ENCODE measurements around the gene SAMD14.
A peak's percentile ranks its signal among the peaks of the same experiment; 100 is the strongest.

Gene SAMD14

DNA sequence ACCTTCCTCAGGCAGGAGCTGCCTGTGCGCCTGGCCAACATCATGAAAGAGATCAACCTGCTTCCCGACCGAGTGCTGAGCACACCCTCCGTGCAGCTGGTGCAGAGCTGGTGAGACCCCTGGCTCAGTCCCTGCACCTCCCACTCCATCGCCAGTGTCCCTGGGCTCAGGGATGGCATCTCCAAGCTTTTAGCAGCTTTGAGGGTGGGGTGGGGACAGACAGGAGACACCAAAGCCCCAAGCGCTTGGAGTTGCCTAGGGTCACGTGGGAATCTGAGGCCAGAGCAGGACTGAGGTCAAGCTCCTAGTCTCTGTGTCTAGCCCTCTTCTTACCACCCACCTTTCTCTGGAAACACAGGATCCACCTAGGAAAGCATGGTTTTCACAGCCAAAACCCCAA, 32.5 kb downstream of the SAMD14 start:
- DNase-seq (ENCODE audit: low read depth in 2 of 2), result no peak

DNA sequence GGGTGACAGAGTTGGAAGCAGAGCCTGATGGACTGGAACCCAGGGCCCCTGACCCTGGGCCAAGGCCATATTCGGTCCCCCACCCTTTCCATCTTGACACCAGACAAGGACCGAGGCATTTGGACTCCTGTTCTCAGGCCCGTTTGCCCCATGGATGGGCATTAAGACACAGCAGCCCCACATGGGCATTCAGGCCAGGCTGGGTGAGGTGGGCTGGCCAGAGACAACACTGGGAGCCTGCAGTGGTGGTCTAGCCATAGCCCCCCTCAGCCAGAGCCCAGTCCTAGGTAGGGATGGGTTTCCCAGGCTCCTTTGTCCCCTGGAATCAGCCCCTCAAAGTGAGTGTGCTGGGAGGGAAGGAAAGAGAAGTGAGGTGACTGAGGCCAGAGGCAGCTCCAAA, 33.2 kb downstream of the SAMD14 start:
- DNase-seq (ENCODE audit: low read depth in 2 of 2), result no peak

DNA sequence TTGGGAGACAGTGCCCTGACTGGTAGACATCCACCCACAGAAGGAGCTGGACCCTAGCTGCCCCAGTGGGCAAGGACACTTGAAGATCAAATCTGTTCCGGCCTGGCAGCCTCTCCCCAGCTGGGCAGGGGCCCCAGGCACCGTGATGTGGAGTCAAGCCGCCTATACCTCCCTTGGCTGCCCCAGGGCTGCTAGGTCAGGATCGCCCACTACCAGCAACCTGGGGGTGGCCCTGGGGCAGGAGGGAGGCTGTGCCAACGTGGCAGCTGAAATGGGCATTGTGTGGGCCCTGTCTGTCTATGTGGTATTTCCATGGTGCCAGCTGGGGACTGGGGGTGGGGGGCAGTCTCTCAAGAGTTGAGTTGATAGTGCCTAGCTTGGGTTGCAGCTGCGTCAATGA, 33.9 kb downstream of the SAMD14 start:
- no peak for DNase-seq (ENCODE audit: low read depth in 2 of 2)

DNA sequence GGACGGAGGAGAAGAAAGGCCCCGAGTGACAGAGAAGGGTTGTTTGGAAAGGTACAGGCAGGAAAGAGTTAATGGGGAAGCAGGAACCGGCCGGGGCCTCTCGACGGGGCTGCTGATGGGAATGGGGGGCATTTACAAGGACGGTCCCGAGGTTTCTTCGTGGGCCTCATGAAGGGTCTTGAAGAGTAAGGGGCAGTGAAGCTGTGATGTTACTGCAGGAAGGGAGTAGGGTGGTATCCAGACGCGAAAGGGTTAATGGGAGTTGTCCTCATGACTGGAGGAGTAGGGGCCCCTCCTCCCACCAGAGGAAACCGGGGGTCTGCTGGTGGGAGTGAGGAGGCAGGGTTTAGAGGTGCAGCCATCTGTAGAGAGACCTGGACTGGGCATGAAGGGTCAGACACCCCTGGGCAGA, 34.3 kb downstream of the SAMD14 start:
- DNase-seq (ENCODE audit: low read depth in 2 of 2), result no peak

DNA sequence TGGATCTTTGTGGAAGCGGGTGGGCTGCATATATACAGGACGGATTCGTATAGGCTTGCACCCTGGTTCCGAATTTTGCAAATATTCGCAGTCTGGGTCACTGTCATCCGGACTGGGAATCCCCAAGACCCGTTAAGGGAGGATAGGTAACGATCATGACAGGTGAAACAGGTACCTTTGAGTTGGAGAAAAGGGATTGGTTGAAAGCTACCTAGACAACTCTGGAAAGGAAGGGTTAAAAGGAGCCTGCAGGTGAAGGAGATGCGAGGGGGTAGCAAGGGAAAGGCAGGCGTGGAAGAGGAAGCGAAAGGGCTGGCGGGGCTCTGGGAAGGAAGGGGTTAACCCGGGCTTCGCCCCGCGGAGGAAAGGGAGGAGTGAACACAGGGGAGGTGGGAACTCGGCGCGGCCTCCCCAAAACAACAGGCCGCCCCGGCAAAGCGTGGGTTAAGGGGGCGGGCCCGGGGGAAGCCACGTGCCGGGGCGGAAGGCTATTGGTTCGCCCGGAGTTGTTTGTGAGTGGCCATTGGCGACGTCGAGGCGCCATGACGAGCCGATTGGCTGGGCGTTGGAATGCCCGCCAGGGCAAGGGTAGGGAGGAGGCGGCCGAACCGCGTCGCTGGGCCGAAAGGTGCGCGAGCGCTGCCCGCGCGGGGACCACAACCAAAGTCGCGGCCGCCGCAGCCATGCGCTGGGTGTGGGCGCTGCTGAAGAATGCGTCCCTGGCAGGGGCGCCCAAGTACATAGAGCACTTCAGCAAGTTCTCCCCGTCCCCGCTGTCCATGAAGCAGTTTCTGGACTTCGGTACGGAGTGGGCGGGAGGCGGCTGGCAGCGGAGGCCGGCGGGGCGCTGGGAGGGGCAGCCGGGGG, 35.0 kb downstream of the SAMD14 start, which contains the start of gene PDK2:
Gene PDK2 (plus strand): TSS at position 599 of the 867 bp plus-strand sequence. CDS start 85 bp downstream, at position 684.
- DNase-seq (ENCODE audit: low read depth in 2 of 2), result peak; percentile 88 to 92

DNA sequence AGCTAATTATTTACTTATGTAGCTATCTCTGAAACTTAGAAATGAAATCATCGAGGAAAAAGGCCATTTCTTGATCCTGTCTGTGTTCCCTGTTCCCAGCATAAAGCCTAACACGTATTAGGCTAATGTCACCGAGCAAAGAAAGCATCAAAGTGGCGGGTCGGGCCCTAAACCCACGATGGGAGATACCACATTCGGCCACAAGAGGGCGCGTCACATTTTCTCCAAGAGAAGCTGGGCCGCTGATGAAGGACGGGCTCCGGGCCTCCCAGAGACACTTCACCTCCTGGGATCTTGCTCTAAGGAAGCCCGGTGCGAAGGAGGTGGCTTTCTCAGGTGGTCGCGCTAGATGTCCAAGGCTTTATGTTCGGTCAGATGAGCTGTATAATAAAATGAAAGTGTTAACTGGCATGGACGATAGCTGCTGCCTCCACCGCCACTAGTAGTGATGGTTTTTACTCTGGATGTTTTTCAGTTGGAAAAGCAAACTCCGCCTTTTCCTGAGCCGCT, 35.7 kb downstream of the SAMD14 start:
- peak; percentile 72 to 88 for DNase-seq (ENCODE audit: low read depth in 2 of 2)

DNA sequence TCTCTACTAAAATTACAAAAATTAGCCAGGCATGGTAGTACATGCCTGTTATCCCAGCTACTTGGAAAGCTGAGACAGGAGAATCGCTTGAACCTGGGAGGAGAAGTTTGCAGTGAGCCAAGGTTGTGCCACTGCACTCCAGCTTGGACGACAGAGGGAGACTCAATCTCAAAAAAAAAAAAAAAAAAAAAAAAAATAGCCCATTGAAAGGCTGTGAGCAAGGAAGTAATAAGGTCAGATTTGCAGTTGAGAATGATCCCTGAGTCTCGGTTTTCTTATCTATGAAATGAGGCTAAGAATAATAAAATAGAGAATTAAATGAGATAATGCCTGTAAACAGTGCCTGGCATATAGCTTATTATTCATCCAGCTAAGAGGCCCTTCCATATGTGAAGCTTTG, 36.2 kb downstream of the SAMD14 start:
- no peak for DNase-seq (ENCODE audit: low read depth in 2 of 2)

DNA sequence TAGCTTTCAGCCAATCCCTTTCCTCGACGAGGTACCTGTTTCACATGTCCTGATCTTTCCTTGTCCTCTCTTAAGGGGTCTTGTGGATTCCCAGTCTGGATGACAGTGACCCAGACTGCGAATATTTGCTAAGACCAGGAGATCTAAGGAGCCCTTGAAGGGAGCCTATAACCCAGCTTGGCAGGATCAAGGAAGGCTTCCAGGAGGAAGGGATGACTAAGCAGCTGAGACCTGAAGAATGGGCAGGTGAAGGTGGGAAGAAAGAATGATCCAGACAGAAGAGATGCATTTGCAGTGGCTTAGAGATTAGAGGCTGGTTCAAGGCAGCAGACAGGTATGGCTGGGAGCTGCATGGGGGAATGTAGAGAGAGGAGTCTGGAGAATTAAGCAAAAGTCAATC, 36.7 kb downstream of the SAMD14 start:
- no peak for DNase-seq (ENCODE audit: low read depth in 2 of 2)

DNA sequence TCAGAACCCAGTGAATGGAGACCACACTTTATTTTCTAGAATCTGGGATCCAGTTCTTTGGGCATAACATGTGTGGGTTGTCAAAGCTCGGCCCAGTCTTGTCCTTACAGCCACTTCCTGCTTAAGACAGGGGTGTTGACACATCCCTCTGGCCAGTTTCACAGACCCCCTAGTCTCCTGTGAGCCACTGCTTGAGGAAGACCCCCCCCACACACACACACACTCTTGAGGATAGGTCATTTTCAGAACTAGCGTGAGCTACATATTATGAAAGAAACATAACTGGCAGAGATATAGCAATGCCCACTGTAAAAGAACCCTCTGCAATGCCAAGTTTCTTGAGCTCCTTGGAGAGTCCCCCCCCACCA, 38.1 kb downstream of the SAMD14 start:
- no peak for DNase-seq (ENCODE audit: low read depth in 2 of 2)

DNA sequence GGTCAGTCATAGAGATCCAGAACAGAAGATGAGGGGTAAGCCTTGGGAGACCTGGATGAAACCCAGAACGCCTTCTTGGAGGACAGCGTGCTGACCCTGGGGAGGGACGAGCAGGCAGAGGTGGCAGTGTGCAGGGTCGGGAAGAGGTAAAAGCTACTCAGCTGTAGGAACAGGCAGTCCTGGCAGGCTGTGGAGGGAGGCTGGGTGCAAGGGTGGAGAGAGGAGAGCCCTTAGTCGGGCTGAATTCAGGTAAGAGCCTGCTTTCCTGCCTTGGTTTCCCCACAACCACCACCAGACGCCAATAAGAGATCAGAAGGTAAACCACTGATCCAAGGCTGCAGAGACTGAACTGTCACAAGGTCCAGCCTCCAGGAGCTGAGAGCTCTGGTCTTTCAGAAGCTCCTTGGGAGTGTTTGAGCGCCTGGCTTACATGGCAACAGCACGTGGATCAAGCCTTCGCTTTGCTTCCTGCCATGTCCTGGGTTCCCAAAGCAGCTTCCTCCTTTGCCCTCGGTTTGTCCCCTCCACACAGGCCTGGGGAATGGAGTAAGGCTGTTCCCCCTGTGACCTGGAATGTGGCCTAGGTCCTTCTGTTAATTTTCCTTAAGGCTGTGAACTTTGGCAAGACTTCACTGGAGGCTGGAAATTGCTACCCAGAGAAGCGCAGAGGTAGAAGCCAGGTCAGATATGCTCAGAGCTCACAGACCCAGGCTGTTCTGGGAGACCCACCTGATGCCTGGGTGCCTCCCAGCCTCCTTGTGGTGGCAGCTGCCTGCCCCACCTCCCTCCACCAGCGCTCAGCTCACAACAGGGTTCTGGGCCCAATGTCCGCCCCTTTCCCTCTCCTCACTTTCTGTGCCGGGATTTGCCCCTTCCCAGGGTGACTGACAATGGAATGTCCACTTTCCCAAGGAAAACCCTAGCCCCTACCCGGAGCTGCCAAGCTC, 38.7 kb downstream of the SAMD14 start:
- DNase-seq (ENCODE audit: low read depth in 2 of 2), result no peak

DNA sequence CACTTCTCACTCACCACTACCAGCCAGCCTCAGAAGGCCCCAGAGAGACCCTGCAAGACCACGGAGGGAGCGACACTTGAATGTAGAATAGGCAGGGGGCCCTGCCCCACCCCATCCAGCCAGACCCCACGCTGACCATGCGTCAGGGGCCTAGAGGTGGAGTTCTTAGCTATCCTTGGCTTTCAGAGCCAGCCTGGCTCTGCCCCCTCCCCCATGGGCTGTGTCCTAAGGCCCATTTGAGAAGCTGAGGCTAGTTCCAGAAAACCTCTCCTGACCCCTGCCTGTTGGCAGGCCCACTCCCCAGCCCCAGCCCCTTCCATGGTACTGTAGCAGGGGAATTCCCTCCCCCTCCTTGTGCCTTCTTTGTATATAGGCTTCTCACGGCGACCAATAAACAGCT, 39.9 kb downstream of the SAMD14 start:
- no peak for DNase-seq (ENCODE audit: low read depth in 2 of 2)

DNA sequence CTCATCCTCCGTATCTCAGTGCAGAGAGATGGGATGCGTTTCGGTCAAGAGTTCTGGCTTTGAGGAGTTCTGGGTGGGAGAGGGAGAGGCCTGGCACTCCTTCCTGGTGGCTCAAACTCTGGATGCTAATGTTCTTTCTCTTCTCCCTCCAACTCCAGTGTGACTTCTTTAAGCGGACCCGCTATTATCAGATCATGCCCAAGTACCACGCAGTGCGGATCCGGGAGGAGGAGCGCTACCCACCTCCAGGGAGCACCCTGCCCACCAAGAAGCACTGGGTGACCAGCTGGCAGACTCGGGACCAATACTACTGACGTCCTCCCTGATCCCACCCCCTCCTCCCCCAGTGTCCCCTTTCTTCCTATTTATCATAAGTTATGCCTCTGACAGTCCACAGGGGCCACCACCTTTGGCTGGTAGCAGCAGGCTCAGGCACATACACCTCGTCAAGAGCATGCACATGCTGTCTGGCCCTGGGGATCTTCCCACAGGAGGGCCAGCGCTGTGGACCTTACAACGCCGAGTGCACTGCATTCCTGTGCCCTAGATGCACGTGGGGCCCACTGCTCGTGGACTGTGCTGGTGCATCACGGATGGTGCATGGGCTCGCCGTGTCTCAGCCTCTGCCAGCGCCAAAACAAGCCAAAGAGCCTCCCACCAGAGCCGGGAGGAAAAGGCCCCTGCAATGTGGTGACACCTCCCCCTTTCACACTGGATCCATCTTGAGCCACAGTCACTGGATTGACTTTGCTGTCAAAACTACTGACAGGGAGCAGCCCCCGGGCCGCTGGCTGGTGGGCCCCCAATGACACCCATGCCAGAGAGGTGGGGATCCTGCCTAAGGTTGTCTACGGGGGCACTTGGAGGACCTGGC, 40.8 kb downstream of the SAMD14 start:
- no peak for DNase-seq (ENCODE audit: low read depth in 2 of 2)

DNA sequence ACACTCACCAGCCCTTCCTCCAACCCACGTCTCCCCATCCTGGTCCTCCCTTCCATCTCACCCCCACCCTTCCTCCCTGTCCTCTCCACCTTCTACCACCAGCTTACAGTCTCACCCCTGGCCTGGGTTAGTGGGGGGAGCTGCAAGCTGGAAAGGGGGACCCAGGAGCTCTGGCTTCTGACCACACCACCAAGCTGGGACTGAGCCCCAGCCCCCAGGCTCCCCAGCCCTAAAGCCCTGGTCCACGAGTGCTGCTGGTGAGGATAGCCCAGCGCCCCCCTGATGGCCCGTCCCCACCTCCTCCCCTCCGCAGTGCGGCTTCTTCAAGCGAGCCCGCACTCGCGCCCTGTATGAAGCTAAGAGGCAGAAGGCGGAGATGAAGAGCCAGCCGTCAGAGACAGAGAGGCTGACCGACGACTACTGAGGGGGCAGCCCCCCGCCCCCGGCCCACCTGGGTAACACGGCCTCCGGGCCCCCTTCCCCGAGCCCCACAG, 42.0 kb downstream of the SAMD14 start:
- no peak for DNase-seq (ENCODE audit: low read depth in 2 of 2)

DNA sequence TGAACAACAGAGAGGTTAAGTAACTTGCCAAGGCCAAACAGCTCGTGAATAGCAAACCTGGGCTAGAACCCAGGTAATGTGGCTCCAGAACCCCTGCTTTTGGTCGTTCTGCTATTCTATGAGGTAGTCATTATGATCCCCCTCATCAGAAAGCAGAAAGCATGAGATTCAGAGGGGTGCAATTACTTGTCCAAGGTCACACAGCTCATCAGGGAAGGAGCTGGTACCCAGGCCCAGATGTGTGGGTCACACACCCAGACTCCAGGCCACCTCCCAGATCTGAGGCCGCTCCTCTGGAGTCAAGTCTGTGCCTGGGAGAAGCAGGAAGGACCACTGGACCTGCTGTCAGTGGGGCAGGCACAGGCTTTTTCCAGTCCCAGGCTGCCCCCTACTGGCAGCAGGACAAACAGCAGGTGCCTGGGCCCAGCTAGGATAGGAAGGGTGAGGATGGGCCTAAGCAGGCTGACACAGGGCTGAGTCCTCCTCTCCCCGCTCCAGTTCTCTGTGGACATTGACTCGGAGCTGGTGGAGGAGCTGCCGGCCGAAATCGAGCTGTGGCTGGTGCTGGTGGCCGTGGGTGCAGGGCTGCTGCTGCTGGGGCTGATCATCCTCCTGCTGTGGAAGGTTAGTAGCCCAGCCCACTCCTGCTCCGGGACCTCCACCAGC, 42.6 kb downstream of the SAMD14 start:
- peak; percentile 51 to 68 for DNase-seq (ENCODE audit: low read depth in 2 of 2)

DNA sequence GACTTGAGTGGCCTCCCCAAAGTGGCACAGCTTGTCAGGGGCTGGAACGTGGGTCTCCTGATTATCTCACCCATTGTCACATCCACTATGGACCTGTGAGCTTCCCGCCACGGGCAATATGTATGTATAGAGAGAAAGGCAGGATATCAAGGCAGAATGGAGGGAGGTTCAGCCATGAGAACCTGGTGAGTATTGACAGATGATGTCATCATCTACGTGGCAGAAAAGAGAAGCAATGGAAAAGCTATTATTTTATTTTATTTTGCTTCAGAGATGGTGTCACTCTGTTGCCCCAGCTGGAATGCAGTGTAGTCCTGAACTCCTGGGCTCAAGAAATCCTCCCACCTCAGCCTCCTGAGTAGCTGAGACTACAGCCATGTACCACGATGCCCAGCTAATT, 48.2 kb downstream of the SAMD14 start:
- no peak for DNase-seq (ENCODE audit: low read depth in 2 of 2)

DNA sequence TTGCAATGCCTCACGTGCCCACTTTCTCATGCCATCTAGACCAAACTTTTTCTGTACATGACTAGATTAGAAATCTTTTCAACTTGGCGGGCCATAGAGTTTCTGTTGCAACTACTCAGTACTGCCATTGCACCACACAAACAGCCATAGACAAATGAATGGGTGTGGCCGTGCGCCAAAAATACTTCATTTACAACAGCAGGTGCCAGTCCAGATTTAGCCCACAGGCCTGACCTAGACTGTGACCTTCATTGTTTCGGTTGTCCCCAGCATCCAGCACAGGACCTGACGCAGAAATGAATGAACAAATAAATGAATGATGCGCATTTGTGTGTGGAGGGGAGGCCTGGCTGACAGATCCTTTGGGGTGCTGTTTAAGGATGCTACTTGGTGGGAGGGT, 49.1 kb downstream of the SAMD14 start:
- DNase-seq (ENCODE audit: low read depth in 2 of 2), result no peak

DNA sequence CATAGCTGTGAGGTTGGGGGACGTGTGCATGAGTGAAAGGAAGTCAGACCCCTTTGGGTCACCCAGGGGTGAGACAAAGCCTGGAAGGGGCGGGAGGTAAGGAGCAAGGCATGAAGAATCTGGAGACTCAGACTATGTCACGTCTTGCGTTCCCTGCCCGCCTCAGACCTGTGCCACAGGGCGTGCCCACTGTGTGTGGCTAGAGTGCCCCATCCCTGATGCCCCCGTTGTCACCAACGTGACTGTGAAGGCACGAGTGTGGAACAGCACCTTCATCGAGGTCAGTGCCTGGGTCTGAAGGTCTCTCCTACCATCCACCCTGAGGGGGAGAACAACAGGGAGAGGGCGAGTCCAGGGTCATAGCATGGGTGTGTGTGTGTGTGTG, 49.9 kb downstream of the SAMD14 start:
- DNase-seq (ENCODE audit: low read depth in 2 of 2), result no peak

DNA sequence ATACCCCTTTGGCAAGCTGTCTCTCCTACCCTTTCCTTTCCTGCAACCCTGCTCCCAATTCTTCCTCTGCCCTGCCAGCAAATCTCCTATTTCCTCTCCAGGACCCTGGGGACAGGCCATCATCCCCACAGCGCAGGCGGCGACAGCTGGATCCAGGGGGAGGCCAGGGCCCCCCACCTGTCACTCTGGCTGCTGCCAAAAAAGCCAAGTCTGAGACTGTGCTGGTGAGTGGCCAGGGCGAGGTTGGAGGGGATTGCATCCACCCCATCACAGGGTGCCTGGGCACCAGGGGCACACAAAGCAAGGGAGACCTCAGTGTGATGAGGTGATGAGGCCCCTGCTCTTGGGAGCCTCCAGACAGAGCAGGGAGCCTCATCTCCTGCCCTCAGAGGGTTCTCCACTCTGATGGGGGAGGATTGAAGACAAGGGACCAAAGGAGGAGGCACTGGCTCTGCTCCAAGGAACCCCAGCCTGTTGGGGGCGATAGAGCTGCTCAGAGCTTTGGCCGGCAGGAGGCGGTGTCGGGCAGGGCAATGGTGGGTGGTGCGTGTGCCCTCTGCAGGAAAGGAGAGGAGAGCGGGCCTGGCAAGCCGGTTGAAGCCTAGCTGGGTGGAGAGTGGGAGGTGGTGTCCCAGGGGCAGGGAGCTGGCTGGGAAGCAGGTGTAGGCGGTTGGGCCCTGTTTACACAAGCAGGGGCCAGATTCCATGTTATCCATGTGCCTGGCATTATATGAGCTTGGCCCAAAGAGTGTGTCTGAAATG, 50.4 kb downstream of the SAMD14 start:
- DNase-seq (ENCODE audit: low read depth in 2 of 2), result peak in 1 of 2 donors; percentile 25

DNA sequence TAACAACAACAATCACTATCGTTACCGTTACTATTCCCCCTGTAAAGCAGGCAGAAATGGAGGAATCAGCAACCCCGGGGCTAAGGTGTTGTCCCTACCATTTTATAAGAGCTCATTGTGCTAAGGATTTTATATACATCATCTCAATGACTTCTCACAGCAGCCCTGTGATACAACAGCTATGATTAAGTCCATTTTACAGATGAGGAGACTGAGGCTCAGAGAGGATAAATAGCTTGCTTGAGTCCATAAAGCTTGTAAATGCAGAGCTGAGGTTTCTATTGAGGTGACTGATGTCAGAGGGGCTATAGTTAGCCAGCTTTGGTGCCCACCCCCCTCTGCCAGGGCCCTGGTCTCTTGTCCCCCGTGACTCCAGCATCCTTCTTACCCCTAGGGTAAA, 51.5 kb downstream of the SAMD14 start:
- DNase-seq (ENCODE audit: low read depth in 2 of 2), result no peak

All from stimulated activated CD4-positive, alpha-beta T cell treated with anti-CD3 and anti-CD28 coated beads, Interleukin-15, amount 100 ng/mL, for 48 hours (primary cell).